AG04450 (cell line): ENCODE data around the gene TAF10. TPM values are rescaled to one million over a fixed set of nuclear protein-coding genes. Genes with fewer than 3 reads are reported as not detected.

Source experiments
- CTCF ChIA-PET: fragments of 300-600, 350-600 bp; formaldehyde crosslinking; extraction: SDS; loops from one replicate; lab custom pipeline; 2022; ENCODE audit warnings: antibody characterized with exemption, inconsistent platforms; lab: Charles Lee
- POLR2A ChIA-PET: fragments of 350-600 bp; formaldehyde crosslinking; extraction: SDS; loops from one replicate; lab custom pipeline; 2021; ENCODE audit warnings: antibody characterized with exemption, inconsistent platforms; lab: Yijun Ruan, JAX
- DNase-seq: peaks from one replicate; pipeline ENCODE4 v3.0.0-alpha.2; 2011; ENCODE audit warnings: low read depth, low spot score
- H3K27ac ChIP-seq: one replicate; pipeline ENCODE4 v1.5.1; 2012; ENCODE audit warnings: low read depth, low read length, control low read depth
- H3K27me3 ChIP-seq: one replicate; pipeline ENCODE4 v1.6.0; 2012; ENCODE audit warnings: low read length; ENCODE audit not compliant: control insufficient read depth, insufficient read depth
- H3K4me3 ChIP-seq: 2 replicates; pipeline ENCODE4 v1.5.1; 2011; ENCODE audit warnings: mild to moderate bottlenecking, low read depth, low read length, control low read depth
- H3K9me3 ChIP-seq: 2 replicates; pipeline ENCODE4 v1.5.1; 2012; ENCODE audit warnings: low read length; ENCODE audit not compliant: control insufficient read depth, insufficient read depth
- polyA plus RNA-seq: library from polyadenylated mRNA; depleted of rRNA; stranded (reverse); fragments of >200 nt; gene quantifications from 2 replicates; pipeline ENCODE4 v1.2.3, GENCODE V29; 2011
- TF ChIP-seq, protein P1 (sequence below): IDR thresholded peaks from 2 replicates; pipeline ENCODE4 v1.5.1; 2011; ENCODE audit warnings: low read depth, low read length, control low read depth, inconsistent platforms

Gene TAF10
- polyA plus RNA-seq, 1 experiment: 170 TPM

DNA sequence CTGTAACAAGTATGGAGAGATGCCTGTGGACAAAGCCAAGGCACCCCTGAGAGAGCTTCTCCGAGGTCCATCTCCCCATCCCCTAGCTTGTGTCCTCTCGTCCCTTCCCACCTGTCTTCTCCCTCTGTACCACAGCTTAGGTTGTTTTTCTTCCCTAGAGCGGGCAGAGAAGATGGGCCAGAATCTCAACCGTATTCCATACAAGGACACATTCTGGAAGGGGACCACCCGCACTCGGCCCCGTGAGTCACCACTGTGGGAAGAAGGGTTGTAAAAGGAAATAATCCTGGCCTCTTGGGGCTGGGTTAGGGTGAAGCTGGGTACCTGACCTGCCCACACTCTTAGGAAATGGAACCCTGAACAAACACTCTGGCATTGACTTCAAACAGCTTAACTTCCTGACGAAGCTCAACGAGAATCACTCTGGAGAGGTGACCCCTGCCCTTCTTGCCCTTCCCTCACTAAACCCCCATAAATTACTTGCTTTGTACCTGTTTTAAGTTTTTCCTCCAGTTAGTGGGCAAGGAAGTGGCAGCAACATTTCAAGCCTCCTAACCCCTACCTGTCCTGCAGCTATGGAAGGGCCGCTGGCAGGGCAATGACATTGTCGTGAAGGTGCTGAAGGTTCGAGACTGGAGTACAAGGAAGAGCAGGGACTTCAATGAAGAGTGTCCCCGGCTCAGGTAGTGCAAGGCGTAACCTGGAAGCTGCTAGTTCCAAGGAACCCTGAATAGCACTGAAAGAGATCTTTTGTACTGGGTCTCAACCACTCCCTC is 3.1 kb downstream of the TAF10 start:
- ChIA-PET CTCF (interaction anchor here (1.2 to 3.6 kb wide), 3 partner anchors 10 to 78 kb away, joined by 5 to 14 read pairs (median 7); partner anchors contain the start of genes MRPL17 and TPP1), POLR2A (interaction anchor here (3.0 kb wide), 1 partner anchor 10 kb away, joined by 12 read pairs; the partner anchor contains the start of gene TPP1)
- TF ChIP-seq, protein P1, sequence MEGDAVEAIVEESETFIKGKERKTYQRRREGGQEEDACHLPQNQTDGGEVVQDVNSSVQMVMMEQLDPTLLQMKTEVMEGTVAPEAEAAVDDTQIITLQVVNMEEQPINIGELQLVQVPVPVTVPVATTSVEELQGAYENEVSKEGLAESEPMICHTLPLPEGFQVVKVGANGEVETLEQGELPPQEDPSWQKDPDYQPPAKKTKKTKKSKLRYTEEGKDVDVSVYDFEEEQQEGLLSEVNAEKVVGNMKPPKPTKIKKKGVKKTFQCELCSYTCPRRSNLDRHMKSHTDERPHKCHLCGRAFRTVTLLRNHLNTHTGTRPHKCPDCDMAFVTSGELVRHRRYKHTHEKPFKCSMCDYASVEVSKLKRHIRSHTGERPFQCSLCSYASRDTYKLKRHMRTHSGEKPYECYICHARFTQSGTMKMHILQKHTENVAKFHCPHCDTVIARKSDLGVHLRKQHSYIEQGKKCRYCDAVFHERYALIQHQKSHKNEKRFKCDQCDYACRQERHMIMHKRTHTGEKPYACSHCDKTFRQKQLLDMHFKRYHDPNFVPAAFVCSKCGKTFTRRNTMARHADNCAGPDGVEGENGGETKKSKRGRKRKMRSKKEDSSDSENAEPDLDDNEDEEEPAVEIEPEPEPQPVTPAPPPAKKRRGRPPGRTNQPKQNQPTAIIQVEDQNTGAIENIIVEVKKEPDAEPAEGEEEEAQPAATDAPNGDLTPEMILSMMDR: no peak
- Histone ChIP-seq H3K9me3 (no peaks in the 10 kb centered on the region; the same call in 1 of the 2 replicates), H3K4me3 (no peak overlapping the region), H3K27ac (peak overlapping the region; percentile 89), H3K27me3 (no peaks in the 10 kb centered on the region)
- DNase-seq: no peak

DNA sequence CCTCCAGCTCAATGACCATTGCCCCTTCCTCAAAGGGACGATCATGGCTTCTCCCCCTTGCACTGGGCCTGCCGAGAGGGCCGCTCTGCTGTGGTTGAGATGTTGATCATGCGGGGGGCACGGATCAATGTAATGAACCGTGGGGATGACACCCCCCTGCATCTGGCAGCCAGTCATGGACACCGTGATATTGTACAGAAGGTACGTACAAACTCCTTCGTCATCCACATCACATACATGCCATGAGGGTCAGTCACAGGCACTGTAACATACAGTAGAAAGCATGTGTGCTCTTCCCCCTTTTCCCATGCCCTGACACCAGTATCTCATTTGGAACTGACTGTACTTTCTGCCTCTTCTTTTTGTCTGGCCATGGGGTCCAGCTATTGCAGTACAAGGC is 4.0 kb downstream of the TAF10 start:
- H3K4me3 ChIP-seq: peak overlapping the region; percentile 23; the same call in 1 of the 2 replicates
- ChIA-PET CTCF (interaction anchor here (1.2 to 3.6 kb wide), 5 partner anchors 11 to 229 kb away, joined by 6 to 14 read pairs (median 10); partner anchors contain the start of genes MRPL17 and TPP1), POLR2A (interaction anchor here (3.0 kb wide), 1 partner anchor 11 kb away, joined by 12 read pairs; the partner anchor contains the start of gene TPP1)
- no peaks in the 10 kb centered on the region; the same call in 1 of the 2 replicates for H3K9me3 ChIP-seq
- H3K27ac ChIP-seq: peak overlapping the region; percentile 89
- DNase-seq: no peak
- TF ChIP-seq, protein P1: no peak
- no peaks in the 10 kb centered on the region for H3K27me3 ChIP-seq

DNA sequence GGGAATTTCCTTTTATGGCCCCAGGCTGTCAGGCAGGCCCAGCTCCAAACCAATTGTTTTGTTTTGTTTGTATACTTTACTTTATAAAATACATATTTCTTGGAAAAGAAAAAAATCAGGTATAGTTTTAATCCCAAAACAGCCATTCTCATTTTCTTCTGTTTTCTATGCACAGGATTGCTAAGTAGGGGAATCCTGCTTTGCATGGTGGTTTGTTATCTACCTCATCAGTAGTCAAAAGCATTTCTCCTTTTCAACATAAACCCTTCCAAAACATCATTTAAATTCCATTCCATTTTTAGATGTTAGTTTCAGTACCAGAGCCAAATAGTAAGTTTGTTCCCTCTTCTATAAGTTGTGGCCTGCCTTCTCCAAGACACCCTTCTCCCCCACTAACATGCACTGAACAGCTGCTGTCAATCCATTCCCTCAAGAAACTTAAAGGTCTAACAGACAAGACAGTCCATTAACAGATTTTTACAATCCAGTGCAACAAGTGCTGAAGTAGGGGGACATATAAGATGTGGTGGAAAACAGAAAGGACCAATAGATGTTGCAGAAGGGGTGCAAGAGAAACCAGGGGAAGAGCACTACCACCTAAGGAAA is 4.7 kb downstream of the TAF10 start:
- DNase-seq: no peak
- Histone ChIP-seq H3K27me3 (no peaks in the 10 kb centered on the region), H3K4me3 (peak overlapping the region; percentile 23), H3K27ac (peak overlapping the region; percentile 89), H3K9me3 (no peaks in the 10 kb centered on the region; the same call in 1 of the 2 replicates)
- TF ChIP-seq, protein P1: no peak
- ChIA-PET POLR2A (interaction anchor here (1.1 to 3.0 kb wide), 3 partner anchors 12 to 76 kb away, joined by 4 to 12 read pairs (median 12); partner anchors contain the start of genes MRPL17 and TPP1), CTCF (interaction anchor here (1.6 to 3.6 kb wide), 4 partner anchors 12 to 228 kb away, joined by 6 to 14 read pairs (median 12); partner anchors contain the start of genes MRPL17 and TPP1)

DNA sequence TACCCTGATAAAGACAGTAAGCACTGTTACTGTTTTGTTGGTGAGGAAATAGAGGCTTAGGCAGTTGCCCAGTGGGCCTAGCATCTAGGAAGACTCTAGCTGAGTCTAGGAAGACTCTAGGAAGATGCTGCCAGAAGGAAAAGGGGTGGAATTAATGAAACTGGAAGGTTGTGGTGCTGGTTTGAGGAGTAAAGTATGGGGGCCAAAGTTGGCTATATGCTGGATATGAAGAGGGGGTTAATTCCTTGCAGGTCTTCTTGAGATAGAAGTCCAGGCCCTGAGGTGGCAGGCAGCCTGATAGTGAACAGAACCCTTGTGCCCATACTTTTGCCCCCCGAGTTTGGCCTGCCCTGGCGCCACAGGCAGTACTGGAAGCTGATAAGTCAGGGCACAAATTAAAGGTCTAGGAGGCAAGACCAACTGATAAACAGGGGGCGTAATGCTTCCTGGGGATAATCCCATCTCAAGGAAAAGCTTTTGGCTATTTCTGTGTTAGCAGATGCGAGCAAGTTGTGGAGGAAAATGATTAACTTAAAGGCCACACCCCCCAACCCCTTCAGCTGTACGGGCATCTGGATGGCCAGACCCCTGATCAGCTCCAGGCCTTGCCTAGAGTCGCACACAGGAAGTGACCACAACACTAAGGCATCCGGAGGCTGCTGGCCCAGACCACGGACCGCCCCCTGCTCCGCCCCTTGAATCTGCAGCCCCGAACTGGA is 5.4 kb downstream of the TAF10 start:
- Histone ChIP-seq H3K27me3 (no peaks in the 10 kb centered on the region), H3K4me3 (peak overlapping the region; percentile 48), H3K27ac (peak overlapping the region; percentile 92), H3K9me3 (no peaks in the 10 kb centered on the region; the same call in 1 of the 2 replicates)
- ChIA-PET CTCF (interaction anchor here (1.6 to 3.6 kb wide), 4 partner anchors 12 to 227 kb away, joined by 6 to 14 read pairs (median 12); partner anchors contain the start of genes MRPL17 and TPP1), POLR2A (interaction anchor here (1.1 to 3.0 kb wide), 3 partner anchors 12 to 76 kb away, joined by 4 to 12 read pairs (median 12); partner anchors contain the start of genes MRPL17 and TPP1)
- TF ChIP-seq, protein P1: no peak
- peak; percentile 90 for DNase-seq
